ENCODE measurements around the gene ATP2B2.

The ATP2B2 gene

GRCh38 chr3:10350324-10350985 is 154.9 kb downstream of the ATP2B2 start:
- DNase-seq (ENCODE audit: low read depth in 2 of 2, low spot score in 1 of 2), result no peak

- no peak for DNase-seq (ENCODE audit: low read depth in 2 of 2, low spot score in 1 of 2)
These were observed 155.6 kb downstream of the ATP2B2 start for GRCh38 chr3:10349801-10350200.

GRCh38 chr3:10348404-10348721 is 157.0 kb downstream of the ATP2B2 start:
- DNase-seq (ENCODE audit: low read depth in 2 of 2, low spot score in 1 of 2), result no peak

GRCh38 chr3:10347648-10348403 is 157.6 kb downstream of the ATP2B2 start:
- DNase-seq (ENCODE audit: low read depth in 2 of 2, low spot score in 1 of 2), result no peak

- no peak for DNase-seq (ENCODE audit: low read depth in 2 of 2, low spot score in 1 of 2)
These were observed 159.5 kb downstream of the ATP2B2 start for GRCh38 chr3:10345911-10346310.

GRCh38 chr3:10344944-10345575 is 160.3 kb downstream of the ATP2B2 start:
- DNase-seq (ENCODE audit: low read depth in 2 of 2, low spot score in 1 of 2), result no peak

- peak; percentile 11 to 41 for DNase-seq (ENCODE audit: low read depth in 2 of 2, low spot score in 1 of 2)
These were observed 161.0 kb downstream of the ATP2B2 start for GRCh38 chr3:10344147-10344943.

GRCh38 chr3:10343526-10343925 is 161.9 kb downstream of the ATP2B2 start:
- no peak for DNase-seq (ENCODE audit: low read depth in 2 of 2, low spot score in 1 of 2)

- no peak for DNase-seq (ENCODE audit: low read depth in 2 of 2, low spot score in 1 of 2)
These were observed 162.6 kb downstream of the ATP2B2 start for GRCh38 chr3:10342781-10343180.

GRCh38 chr3:10341901-10342398 is 163.4 kb downstream of the ATP2B2 start:
- no peak for DNase-seq (ENCODE audit: low read depth in 2 of 2, low spot score in 1 of 2)

GRCh38 chr3:10340476-10340875 is 164.9 kb downstream of the ATP2B2 start:
- no peak for DNase-seq (ENCODE audit: low read depth in 2 of 2, low spot score in 1 of 2)

GRCh38 chr3:10340046-10340445 is 165.3 kb downstream of the ATP2B2 start:
- DNase-seq (ENCODE audit: low read depth in 2 of 2, low spot score in 1 of 2), result no peak

GRCh38 chr3:10339376-10339955 is 165.9 kb downstream of the ATP2B2 start:
- no peak for DNase-seq (ENCODE audit: low read depth in 2 of 2, low spot score in 1 of 2)

- no peak for DNase-seq (ENCODE audit: low read depth in 2 of 2, low spot score in 1 of 2)
These were observed 166.6 kb downstream of the ATP2B2 start for GRCh38 chr3:10338591-10339353.

- DNase-seq (ENCODE audit: low read depth in 2 of 2, low spot score in 1 of 2), result no peak
These were observed 167.3 kb downstream of the ATP2B2 start for GRCh38 chr3:10338164-10338470.

GRCh38 chr3:10337323-10338163 is 167.8 kb downstream of the ATP2B2 start:
- DNase-seq (ENCODE audit: low read depth in 2 of 2, low spot score in 1 of 2), result no peak

GRCh38 chr3:10336761-10337160 is 168.6 kb downstream of the ATP2B2 start:
- DNase-seq (ENCODE audit: low read depth in 2 of 2, low spot score in 1 of 2), result no peak

- no peak for DNase-seq (ENCODE audit: low read depth in 2 of 2, low spot score in 1 of 2)
These were observed 169.3 kb downstream of the ATP2B2 start for GRCh38 chr3:10335871-10336622.

GRCh38 chr3:10335190-10335738 is 170.1 kb downstream of the ATP2B2 start:
- no peak for DNase-seq (ENCODE audit: low read depth in 2 of 2, low spot score in 1 of 2)
